HG03469 (cell line): ENCODE results near the gene GPAT3.
"Not testable (repeated sequence)": the region's sequence is repeated elsewhere in the genome, so short reads cannot be mapped to it uniquely, and the experiment has no call there.

Source experiments
- ATAC-seq: cut with Tn5 transposase; IDR thresholded peaks from one replicate; pipeline ENCODE4 v1.9.1; 2021; ENCODE audit warnings: mild to moderate bottlenecking, moderate library complexity, moderate number of reproducible peaks; ENCODE audit not compliant: unreplicated experiment

The GPAT3 gene

GRCh38 chr4:83548151-83548905, 12.4 kb downstream of the GPAT3 start:
- peak; percentile 97 for ATAC-seq

- no peak for ATAC-seq
Observed at GRCh38 chr4:83552083-83552482, 16.2 kb downstream of the GPAT3 start.

GRCh38 chr4:83552924-83553323, 17.0 kb downstream of the GPAT3 start:
- peak; percentile 53 for ATAC-seq

- ATAC-seq: no peak
Observed at GRCh38 chr4:83556006-83556707, 20.2 kb downstream of the GPAT3 start.

GRCh38 chr4:83556816-83557215, 20.9 kb downstream of the GPAT3 start:
- no peak for ATAC-seq

- ATAC-seq: no peak
Observed at GRCh38 chr4:83558059-83558653, 22.2 kb downstream of the GPAT3 start.

- no peak for ATAC-seq
Observed at GRCh38 chr4:83558680-83559079, 22.8 kb downstream of the GPAT3 start.

GRCh38 chr4:83560523-83560922, 24.6 kb downstream of the GPAT3 start:
- no peak for ATAC-seq

- ATAC-seq: no peak
Observed at GRCh38 chr4:83561381-83561780, 25.5 kb downstream of the GPAT3 start.

GRCh38 chr4:83563998-83564397, 28.1 kb downstream of the GPAT3 start:
- no peak for ATAC-seq

GRCh38 chr4:83568062-83568461, 32.2 kb downstream of the GPAT3 start:
- no peak for ATAC-seq

- no peak for ATAC-seq
Observed at GRCh38 chr4:83569429-83569828, 33.5 kb downstream of the GPAT3 start.

- ATAC-seq: peak; percentile 78
Observed at GRCh38 chr4:83569987-83570386, 34.1 kb downstream of the GPAT3 start.

GRCh38 chr4:83572848-83573247, 36.9 kb downstream of the GPAT3 start:
- ATAC-seq: no peak

- ATAC-seq: no peak
Observed at GRCh38 chr4:83574247-83574646, 38.3 kb downstream of the GPAT3 start.

GRCh38 chr4:83576237-83576636, 40.3 kb downstream of the GPAT3 start:
- ATAC-seq: not testable (repeated sequence)

- peak; percentile 84 for ATAC-seq
Observed at GRCh38 chr4:83581411-83582288, 45.7 kb downstream of the GPAT3 start.

GRCh38 chr4:83582289-83582785, 46.4 kb downstream of the GPAT3 start:
- no peak for ATAC-seq

- no peak for ATAC-seq
Observed at GRCh38 chr4:83585982-83586508, 50.1 kb downstream of the GPAT3 start.

- no peak for ATAC-seq
Observed at GRCh38 chr4:83589279-83589678, 53.4 kb downstream of the GPAT3 start.

- ATAC-seq: no peak
Observed at GRCh38 chr4:83591056-83591455, 55.1 kb downstream of the GPAT3 start.
